ENCODE data around the gene SETX. TPM values are rescaled to one million over a fixed set of nuclear protein-coding genes. Genes with fewer than 3 reads are reported as not detected.

SETX gene
- total RNA-seq, 1 experiment from 2014 or later, result 32.0 TPM

DNA sequence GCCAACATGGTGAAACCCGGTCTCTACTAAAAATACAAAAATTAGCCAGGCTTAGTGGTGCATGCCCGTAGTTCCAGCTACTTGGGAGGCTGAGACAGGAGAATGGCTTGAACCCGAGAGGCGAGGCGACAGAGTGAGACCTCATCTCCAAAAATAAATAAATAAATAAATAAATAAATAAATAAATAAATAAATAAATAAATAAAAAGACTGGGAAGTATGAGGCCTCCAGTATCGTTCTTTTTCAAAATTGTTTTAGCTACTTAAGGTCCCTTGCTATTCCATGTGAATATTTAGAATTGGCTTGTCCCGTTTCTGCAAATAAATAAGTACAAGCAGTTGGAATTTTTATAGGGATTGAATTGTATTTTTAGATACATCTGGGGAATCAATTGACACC, 3.0 kb upstream of the SETX start:
- no peak for DNase-seq (ENCODE audit: low read depth)

DNA sequence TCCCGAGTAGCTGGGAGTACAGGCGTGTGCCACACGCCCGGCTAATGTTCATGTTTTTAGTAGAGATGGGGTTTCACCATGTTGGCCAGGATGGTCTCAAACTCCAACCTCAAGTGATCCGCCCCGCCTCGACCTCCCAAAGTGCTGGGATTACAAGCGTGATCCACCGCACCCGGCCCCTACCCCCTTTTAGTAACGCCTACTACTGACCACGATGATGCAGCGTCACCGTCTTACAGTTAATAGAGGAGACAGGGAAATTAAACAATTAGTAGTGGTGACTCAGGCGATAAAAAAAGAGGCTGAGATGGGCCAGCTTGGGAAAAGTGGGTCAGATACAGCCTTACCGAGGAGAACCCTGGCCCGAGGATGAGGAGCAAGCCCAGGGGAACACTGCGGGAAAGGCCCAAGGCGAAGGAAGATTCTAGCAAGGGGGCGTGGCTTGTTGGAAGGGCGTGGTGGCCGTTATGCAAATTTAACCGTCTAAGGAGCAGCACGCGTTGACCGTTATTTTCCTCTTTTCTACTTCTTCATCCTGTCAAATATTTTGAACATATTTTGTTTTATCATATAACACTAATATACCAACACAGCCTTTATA, 1.6 kb upstream of the SETX start:
- DNase-seq (ENCODE audit: low read depth), result no peak

DNA sequence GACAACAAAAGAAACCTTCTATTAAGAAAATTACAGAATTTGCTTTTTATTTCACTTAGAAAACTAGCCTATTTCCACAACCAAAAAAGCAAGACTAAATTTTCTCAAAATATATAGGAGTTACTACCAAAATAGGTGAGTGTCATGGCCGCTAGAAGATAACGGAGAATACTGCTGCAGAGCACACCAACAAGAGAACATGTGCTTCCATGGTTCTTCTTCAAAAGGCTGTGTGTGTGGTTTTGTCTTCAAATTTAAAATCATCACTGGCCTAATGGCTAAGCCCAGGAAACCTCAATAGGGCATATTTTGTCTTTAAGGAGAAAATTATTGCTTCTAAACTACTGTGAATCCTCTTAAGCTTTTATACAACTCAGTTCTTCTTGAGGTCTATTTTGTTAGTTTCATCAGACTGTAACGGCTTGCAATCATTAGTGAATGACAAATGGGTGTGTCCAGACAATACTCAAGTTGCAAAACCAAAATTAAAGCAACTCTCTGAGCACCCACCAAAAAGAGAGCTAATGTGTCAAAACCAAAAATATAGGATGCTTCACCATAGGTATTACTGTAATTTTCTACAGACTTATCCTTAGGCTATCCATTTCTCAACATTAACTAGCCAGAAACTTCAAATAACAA, 3.3 kb downstream of the SETX start:
- DNase-seq (ENCODE audit: low read depth), result no peak

DNA sequence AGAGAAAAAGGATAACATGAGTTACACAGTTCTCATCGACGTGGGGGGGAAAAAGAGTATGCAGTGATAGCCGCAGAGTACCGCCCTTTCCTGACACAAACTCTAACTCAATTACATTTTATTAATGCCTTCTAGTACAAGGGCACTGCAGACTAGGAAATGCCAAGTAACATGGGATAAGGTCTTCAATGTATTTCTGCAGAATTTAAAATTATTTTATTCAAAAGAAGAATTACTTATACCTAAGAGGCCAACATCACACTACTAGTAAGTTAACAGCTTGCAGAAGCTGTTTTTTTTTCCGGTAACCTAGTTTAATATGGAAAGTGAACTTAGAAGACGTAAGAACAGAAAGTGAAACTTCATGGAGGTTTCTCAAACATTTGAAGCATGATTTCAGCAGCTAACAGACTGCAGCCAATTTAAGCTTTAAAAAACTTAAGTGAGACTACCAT, 3.9 kb downstream of the SETX start:
- no peak for DNase-seq (ENCODE audit: low read depth)

DNA sequence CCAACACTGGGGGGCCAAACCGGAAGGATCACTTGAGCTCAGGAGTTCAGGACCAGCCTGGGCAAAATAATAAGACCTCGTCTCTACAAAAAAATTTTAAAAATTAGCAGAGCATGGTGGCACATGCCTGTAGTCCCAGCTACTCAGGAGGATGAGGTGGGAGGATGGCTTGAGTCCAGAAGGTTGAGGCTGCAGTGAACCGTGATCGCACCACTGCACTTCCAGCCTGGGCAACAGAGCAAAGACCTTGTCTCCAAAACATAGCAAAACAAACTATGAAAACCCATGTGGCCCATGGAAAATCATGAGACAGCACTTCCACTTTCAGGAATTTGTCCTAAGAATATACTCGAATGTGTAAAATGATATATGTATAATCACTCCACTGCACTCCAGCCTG, 6.1 kb downstream of the SETX start:
- no peak for DNase-seq (ENCODE audit: low read depth)

DNA sequence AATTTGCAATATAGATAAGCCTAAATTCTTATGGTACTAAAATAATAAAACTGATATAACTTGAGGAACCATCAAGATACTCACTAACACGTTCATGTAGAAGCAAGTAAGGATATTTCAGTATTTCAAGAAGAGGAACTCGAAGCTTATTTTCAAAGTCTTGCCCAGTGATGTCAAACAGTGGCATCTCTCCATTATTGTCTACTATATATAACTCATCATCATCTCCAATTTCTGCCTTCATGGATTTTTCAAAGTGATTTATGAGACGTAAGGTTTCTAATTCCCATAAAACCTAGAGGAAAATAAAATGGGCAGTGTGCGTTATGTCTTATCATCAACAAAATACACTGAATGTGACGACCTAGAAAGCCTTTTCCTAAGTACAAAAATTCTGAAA, 8.6 kb downstream of the SETX start:
- DNase-seq (ENCODE audit: low read depth), result no peak

DNA sequence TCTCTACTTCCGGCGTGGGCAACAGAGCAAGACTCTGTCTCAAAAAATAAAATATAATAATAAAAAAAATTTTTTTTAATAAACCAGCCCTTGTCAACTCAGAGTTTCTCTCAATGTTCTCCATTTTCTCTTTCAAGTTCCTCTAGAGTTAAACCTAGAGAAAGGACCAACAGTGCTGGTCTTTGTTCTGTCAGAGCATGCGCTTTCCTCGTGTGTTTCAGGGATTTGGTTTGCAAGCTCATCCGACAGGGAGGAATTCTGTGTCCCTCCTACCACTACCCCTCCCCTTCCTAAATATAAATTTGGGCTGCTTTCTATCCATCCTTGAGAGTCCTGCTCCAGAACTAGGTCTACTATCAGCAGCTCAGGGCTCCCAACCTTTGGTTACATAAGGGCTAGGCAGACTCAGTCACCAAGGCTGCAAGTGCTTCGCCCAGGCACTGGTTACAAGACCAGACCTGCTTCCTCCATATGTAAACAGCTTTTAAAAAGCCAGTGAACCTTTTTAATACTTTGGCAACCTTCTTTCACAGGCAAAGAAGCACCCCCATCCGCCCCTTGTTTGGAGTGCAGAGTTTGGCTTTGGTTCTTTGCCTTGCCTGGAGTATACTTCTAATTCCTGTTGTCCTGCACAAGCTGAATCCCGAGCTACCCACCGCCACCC, 13.5 kb downstream of the SETX start:
- no peak for DNase-seq (ENCODE audit: low read depth)

DNA sequence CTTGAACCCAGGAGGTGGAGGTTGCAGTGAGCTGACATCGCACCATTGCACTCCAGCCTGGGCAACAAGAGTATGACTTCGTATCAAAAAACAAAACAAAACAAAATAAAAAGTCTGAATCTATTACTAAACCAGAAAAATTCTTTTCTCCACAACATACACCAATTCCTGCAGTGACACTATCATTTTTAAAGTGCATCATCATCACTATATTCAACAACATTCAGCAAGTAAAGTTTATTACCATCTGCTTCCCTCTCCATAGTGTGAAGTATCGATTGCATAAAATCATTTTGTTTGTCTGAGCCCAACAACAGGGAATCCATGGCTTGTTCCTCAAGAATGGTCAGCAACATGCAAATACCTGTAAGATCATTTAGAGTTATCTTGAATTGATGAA, 20.4 kb downstream of the SETX start:
- DNase-seq (ENCODE audit: low read depth), result no peak

DNA sequence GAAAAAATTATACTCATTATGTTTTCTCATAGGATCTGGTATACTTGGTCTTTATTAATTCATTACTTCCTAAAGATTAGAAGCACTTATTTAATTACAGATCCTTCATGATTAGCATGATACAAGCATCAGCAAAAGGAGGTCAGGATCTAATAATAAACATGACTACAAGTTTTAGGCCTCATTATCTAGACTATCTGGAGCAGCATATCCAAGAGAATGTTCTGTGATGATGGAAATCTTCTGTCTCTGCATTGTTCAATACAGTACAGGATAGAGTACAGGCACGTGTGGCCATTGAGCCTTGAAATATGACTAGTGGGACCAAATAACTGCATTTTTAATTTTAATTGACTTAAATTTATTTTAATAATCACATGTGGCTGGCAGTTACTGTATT, 21.2 kb downstream of the SETX start:
- DNase-seq (ENCODE audit: low read depth), result no peak

DNA sequence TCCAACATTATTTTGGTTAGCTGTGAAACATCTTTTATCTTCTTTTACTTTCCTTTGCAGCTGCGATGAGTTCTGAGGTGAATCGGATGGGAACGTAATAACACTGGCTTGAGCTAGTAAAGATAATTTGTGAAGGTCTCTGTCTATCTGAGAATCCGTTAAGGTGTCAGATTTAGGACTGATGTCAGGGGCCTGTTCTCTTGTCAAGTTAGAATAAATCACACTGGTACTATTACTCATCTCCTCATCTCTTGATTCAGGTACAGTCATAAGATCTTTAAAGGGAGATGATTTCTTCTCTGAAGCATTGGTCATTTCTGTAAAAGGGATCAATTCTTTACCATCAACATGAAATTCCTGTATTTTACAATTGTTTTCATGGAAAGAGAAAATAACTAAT, 26.2 kb downstream of the SETX start:
- DNase-seq (ENCODE audit: low read depth), result no peak

DNA sequence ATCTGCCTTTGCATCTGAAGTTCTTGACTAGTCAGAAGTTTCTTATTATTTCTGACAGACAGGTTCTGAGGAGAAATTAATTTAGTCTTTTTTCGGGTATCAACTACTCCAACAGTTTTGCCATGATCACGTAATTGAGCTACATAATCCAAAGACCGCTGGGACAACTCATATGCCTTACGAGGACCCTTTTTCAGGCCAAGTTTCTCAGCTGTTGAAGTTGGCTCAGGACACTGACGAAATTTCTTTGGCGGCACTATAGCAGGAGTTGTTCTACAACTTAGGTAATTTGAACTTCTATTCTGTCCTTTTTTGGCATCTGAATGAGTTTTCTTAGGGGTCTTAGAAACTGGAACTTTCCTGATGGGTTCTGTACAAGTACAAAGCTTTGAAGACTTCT, 27.2 kb downstream of the SETX start:
- no peak for DNase-seq (ENCODE audit: low read depth)

DNA sequence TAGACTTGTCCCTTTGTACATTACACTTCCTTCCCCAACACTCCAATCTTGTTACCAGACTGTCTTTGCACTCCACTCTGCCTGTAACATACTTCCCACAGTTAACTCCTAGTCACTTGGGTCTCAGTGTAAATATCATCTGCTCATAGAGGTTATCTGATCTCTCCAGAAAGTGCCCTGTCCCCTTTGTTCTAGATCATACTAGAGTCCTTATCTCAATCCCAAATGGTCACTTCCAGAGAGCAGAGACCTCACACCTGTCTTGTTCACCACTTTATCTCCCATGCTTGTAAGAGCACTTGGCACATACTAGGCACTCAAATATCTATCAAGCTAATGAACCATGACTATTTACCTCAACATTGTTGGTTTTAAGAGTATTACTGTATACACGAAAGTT, 30.4 kb downstream of the SETX start:
- no peak for DNase-seq (ENCODE audit: low read depth)

DNA sequence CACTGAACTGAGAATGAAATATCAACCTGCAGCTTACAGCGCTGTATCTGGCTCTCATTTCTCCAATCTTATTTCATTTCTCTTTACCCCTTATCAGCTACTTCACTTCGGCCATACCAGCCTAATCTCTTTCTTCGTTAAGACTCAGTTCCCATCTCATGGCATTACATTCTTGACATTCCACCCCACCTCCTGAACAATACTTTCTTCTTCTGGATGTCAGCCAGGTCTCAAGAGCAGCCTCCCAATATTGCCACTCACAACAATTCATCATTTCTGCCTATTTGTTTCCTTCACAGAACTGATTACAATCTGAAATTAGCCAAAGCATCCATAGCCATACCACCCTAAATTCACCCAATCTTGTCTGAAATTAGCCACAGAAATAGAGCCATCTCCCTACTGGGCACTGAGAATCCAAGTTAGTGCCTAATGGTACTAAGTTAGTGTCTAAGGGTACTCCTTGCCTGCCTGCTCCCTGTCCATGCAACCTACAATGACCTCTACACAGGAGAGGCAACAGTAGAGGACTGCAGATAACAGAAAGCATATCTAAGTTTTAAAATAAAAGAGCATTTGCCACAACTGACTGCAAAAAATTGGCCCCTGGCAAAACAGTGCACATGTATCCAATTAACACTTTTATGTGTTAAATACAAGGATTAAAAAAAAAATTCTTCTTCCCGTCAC, 35.2 kb downstream of the SETX start:
- DNase-seq (ENCODE audit: low read depth), result no peak

DNA sequence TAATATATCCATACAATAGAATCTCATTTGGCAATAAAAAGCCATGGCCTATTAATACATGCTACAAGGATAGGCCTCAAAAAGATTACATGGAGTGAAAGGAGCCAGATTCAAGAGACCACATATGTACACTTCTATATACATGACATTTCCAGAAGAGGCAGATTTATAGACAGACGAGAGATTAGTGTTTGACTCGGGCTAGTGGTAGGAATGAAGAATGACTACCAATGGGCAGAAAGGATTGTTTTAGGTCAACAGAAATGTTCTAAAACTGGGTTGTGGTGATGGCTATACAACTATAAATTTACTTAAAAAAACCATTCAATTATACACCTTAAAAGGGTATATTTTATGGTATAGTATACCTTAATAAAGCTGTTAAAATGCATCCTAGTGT, 41.9 kb downstream of the SETX start:
- DNase-seq (ENCODE audit: low read depth), result no peak

DNA sequence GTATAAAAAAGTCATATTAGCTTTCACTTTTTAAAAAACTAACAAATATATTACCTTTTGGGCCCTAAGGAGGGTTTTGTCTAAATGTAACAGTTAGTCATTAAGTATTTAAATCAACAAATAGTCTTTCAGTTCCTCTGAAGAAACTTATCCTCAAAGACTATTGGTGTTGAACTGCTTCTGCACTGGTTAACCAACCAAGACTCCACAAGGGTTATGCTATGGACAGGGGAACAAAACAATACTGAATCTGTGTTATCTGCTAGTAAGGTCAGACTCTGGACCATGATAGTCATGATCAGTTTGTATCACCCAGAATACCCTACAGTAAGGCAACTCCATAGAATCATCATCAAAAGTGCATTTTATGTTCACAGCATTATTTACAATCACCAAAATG, 42.4 kb downstream of the SETX start:
- no peak for DNase-seq (ENCODE audit: low read depth)

DNA sequence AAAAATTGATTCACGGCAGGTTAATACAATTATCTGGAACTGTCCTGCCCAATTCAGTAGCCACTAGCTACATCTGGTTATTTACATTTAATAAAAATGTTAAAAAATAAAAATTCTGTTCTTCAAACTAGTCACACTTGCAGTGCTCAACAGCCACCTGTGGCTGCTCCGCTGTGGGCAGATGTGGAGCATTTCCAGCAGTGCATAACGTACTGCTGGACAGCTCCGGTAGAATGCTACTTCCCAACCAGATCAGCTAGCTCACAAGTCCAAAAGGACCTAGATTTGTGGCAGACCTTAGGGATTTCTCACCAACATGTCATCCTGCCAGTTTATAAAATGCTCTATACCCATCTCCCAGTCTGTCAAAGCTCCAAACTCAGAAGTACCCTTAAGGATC, 42.8 kb downstream of the SETX start:
- DNase-seq (ENCODE audit: low read depth), result no peak

DNA sequence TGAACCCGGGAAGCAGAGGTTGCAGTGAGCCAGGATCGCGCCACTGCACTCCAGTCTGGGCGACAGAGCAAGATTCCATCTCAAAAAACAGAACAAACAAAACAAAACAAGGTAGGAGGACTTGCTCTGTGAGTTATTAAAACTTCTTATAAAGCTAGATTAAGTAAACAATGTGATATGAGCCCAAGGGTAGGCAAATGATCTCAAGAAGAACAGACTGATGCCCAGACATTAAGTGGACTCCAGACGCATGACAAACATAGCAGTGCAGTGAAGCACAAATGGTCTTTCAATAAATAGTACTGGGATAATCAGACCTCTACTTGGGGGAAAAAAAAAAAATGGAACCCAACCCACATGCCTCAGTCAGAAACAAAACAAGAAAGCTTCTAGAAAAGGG, 45.7 kb downstream of the SETX start:
- no peak for DNase-seq (ENCODE audit: low read depth)

DNA sequence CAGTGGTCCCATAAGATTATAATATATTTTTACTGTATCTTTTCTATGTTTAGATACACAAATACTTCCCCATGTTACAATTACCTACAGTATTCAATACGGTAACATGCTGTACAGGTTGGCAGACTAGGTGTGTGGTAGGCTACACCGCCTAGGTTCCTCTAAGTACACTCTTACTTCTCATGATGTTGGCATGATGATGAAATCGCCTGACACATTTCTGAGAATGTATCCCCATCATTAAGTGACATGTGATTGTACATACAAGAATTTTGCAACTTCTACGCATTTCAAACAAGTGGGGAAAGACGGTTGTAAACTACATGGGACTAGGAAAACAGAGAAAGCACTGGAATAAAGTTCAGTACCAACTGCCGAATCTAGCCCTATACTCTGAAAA, 53.3 kb downstream of the SETX start:
- no peak for DNase-seq (ENCODE audit: low read depth)

DNA sequence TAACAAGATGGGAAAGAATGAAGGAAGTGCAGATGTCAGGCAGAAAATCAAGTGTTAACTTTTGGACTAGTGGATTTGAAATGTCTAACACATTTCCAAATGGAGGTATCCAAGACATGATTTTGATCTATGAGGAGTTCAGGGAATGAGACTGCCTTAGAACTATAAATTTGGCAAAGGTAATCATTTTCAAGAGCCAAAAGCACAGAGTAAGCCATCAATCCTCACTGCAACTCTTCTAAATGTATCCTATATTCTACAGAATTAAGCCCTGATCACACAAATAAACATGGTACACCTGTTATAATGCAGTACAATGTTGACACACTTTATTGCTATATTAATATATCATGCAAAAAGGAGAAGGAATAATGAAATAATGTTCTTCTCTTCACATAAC, 55.6 kb downstream of the SETX start:
- DNase-seq (ENCODE audit: low read depth), result no peak

DNA sequence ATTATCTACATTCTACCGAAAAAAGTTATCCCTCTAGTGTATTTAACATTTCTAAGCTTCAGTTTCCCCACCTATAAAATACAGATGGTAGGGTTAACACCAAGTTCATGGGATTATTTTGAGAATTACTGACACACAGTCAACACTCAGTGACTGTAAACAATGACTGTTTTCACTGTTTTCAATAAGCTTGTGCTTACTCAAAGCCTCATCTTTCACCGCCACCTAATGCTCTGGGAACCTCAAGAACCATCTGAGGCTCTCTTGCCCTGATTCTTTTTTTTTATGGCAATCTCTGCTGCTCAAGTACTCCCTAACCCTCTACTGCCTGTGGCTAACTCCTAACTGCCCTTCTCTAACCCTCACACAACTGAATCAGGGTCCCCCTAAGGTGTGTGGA, 59.6 kb downstream of the SETX start:
- DNase-seq (ENCODE audit: low read depth), result no peak

DNA sequence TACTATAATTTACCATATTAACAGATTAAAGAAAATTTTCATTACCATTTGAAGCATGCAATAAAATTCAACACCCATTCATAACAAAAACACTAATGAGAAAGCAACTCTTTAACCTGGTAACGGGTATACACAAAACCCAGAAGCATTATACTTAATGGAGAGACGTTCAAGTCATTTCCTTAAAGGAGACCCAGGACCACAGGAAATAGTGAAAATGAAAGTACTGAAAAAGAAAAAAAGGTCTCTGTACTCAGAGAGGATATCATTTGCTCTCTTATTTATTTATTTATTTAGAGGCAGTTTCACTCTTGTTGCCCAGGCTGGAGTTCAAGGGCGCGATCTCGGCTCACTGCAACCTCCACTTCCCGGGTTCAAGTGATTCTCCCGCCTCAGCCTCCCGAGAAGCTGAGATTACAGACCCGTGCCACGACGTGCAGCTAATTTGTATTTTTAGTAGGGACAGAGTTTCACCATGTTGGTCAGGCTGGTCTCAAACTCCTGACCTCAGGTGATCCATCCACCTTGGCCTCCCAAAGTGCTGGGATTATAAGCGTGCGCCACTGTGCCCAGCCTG, 61.6 kb downstream of the SETX start:
- no peak for DNase-seq (ENCODE audit: low read depth)

DNA sequence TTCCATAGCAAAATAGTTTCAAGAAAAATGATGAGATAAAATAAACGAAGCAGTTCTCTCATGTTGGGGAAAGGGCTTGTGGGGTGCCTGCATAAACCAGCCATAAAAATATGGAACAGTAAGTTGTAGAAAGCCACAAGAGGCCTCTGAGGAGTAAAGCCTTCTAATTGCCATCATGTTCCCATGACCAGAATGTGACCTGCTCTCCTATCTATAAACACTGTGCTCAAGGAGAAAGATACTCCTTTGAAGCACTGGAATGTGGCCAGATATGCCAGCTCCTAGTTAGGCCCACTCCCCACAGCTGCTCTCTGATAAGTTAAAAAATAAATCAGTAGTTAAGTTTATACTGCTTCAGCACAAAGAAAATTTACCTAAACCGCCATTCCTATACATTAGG, 65.8 kb downstream of the SETX start:
- DNase-seq (ENCODE audit: low read depth), result no peak
